GM19351 (cell line): ENCODE data around the gene KCNK18.

Experiments used
- ATAC-seq: cut with Tn5 transposase; IDR thresholded peaks from one replicate; pipeline ENCODE4 v1.9.1; 2021; ENCODE audit warnings: mild to moderate bottlenecking, moderate library complexity; ENCODE audit not compliant: unreplicated experiment

The KCNK18 gene

DNA sequence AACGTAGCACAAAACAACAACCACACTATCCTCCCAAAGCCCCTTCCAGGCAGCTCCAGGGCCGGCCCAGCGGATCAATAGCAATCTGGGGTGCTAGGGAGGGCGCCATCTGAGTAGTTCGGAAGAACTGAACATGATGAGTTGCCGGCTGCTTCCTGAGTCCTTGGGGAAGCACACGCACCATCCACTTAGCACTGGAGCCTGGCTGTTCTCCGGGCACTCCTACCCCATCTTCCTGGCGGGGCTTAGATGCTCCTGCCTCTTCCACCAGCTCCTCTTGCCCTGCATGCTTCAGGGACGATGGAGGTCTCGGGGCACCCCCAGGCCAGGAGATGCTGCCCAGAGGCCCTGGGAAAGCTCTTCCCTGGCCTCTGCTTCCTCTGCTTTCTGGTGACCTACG, at the start of gene KCNK18:
KCNK18 (plus strand) TSS at position 301 of the 400 bp plus-strand sequence; CDS start at position 301, 0 bp downstream.
- no peak for ATAC-seq

GRCh38 chr10:117148284-117148683, 49.0 kb upstream of the KCNK18 start:
- ATAC-seq: no peak

GRCh38 chr10:117152668-117153067, 44.6 kb upstream of the KCNK18 start:
- no peak for ATAC-seq

- ATAC-seq: no peak
Measured at GRCh38 chr10:117158297-117158696, 39.0 kb upstream of the KCNK18 start.

DNA sequence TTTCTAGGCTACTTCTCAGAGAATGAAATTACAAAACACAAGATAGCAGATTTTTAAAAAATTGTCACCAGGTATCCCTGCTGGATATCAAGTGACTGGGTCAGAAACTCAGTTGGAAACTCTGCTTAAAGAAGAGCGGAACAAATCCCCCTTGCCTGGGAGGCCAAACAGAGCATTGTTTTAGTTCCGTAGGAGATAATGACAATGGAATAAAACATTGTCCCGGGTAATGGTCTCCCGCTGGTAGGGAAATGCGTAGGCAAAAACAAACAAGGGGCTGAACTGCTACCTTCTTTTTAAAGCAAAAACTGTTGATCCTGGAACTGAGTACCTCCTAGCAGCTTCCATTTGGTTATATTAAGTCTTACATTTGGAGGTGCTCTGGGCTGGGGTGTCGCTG, 37.9 kb upstream of the KCNK18 start:
- ATAC-seq: no peak

- ATAC-seq: no peak
Measured at GRCh38 chr10:117160567-117160966, 36.7 kb upstream of the KCNK18 start.

- no peak for ATAC-seq
Measured at GRCh38 chr10:117161386-117162033, 35.8 kb upstream of the KCNK18 start.

- no peak for ATAC-seq
Measured at GRCh38 chr10:117162093-117163060, 34.9 kb upstream of the KCNK18 start.

DNA sequence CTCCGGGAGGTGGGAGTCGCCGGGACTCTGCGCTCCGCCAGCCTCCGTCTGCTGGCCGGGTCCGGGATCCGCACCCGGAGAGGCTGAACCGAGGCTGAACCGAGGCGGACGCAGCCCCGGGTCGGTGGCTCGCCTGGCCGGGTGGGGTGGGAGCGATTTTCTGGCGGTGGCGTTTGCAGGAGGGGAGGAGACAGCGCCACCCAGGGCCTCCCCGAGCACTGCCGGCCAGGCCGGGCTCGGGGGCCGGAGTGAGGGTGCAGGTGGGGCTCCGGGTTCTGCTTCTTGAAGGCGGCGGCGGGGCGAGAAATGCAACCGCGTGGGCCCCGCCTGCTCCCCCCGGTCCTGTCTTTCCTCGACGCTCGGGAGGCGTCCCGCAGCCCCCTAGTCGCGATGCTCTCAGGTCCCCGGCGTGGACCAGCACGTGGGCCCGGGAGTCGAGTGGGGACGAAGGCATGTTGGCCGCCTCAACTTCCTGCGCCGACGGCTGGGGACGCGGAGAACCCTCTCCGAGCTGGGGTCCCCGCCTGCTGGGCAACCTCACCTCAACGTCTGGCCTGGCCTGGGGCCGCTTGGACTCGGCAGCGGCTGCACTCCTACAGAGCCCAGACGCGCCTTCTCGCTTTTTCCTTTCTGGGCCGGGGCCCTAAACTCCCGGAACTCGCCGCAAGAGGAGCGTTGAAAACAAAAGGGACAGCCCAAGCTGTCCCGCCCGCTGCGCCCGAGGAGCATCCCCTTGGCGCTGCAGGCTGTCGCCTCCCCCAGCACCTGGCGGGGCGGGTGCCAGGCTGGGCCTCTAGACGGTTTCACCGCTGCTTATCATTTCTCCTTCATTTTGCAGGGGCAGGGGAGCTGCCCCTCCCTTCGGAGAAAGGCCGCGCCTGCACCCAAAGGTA, 34.0 kb upstream of the KCNK18 start:
- ATAC-seq: no peak

DNA sequence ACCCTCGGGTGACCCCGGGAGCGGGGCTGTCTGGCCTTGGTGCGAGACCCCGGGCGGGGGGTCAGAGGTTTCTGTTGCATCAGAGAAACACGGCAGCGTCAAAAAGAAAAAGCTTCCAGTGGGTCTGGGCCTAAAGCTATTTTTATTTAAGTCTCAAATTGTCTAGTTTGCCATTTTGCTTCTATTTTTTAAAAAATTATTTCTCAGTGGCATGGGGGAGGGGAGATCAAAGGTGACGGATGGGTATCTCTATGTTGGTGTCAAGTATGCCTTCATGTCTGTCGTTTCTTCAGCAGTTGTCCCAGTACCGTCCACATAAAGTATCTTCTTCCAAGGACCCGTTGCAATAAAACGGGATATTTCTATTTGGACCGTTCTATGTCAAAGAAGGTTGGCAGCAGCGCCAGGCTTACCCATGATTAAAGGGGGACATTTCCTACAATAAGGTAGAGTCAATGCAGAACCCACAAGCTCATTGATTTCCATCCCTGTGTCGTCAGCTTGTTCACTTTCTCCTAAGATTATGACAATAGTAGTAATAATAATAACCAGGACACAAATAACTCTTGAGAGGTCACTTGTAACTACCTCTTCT, 33.2 kb upstream of the KCNK18 start:
- ATAC-seq: no peak

- ATAC-seq: no peak
Measured at GRCh38 chr10:117164592-117165537, 32.4 kb upstream of the KCNK18 start.

DNA sequence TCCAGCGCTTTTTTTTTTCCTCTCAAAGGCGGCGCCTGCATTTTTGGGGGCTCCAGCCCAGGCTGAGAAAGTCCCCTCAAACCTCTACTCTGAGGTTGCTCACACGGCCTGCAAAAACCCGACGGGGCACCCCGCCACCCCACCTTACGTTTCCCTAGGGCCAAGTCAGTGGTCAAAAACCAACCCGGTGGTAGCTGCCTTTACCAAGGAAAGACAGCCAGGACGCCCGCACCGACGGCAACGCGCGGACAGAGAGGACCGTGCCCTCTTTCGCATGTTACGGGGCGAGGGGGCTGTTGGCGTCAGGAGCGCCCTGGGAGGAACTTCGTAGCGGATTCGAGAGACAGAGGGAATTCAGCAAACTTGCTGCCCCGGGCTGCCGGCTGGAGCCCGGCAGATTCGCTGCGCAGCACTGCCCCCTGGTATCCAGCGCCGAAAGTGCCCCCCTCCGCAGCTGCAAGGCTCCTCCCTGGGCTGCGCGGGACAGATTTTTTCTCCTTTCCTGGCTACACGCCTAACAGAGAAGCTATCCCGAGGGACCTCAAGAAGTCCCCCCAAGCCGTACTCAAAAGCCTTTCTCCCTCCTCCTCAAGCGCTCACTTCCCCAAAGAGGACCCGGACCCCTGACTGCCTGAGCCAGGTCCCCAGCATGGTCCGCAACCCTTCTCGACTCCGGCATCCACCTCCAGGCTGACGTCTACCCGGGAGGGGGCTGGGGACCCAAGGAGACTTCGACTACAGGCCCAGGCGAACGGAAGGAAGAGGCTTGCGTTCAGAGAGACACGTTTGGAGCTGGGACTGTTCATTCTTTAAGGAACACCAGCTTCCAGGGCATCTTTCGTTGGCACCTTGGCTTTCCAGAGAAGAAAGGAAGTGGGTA, 31.5 kb upstream of the KCNK18 start:
- ATAC-seq: no peak

DNA sequence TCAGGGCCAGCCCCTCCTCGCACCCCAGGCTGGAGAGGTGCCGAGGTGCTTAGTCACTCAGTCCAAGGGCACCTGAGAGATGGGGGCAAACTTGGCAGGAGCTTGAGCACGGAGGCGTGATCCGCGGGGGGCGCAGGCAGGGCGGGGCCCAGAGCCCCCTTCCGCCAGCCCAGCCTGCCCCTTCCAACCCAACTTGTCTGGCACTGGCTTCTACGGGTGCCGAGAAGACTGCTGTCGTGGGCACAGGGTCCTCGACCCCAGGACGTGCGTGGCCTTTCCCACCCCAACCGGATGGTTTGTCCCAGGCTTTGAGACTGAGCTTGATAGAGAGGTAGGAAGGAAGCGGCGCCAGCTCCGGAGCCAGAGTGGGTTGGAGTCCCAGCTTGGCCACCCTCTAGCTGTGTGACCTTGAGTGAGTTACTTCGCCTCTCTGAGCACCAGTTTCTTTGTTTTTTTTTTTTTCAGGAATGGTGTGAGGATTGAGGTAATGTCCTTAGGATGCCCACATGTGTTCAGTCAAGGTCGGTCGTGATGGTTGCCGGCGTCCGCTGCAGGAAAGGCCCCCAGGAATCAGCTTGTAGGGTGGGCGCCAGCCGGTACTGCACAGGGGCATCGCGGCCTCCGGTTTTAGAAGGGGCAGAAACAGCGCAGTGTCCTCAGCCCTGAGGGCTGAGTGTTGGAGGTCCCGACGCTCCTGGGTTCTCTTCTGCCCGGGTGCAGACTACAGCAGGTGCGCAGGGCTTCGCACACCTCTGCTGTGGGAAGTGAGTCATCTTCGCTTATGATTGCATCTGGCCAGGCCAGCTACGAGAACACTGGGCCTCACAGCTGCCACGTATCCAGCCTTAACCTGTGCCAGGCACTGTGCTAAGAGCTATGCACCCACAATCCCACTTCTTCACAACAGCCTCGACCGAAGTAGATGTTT, 30.6 kb upstream of the KCNK18 start:
- ATAC-seq: no peak

DNA sequence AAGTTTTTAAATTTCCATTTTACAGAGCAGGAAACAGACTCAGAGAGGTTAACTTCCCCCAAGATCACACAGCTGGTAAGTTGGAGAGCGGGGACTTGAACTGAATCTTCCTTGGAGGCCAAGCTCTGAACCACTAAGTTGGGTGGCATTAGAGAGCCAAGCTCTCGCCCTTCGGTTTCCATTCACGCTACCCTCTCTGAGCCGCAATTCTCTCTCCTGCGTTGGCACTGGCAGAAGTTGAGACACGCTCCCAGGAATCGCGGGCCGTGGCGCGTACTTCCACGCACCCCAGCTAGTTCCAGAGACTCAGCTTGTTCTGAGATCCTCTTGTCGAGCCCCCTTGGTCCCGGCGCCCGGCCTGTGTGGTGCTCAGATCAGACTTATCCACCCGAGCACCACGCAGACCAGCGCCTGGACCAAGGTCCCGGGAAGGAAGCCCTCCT, 29.9 kb upstream of the KCNK18 start:
- no peak for ATAC-seq

DNA sequence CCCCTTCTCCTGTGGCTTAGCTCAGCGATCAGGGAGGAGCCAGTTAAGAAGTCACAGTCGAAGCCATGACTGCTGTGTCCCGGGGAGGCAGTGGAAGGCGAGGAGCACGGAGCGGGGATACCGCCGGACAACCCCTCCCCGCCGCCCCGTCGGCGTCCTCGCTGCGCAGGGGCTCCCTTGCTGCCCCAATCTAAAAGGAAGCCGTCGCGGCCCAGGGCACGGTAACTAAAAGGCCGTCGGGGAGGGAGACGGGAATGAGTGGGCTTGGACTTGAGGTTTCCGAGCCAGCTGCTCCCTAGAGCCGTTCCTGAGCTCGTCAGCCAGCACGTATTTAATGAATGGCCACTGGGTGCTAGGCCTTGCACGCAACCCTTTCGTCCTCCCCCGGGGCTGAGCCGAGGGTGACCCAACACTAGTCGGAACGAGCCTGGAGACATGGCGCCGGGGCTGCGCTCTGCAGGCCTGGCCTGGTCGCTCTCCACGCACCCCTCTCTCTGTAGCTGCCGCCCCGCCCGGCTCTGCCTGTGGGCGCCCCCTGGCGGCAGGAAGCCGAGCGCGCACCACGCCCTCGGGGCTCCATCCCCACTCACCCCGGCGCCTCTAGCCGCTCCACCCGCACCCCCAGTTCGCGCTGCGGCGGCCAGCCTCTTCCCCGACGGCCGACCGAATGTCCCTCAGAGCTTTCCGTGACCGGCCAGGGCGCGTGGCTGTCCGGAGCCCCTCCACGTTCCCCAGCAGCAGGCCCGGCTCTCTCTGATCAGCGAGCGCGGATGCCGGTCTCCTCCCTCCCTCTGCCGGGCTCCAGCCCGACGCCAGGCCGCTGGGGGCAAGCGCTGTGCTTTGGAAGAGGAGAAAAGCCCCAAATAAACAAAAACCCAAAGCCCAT, 29.3 kb upstream of the KCNK18 start:
- peak; percentile 93 for ATAC-seq

DNA sequence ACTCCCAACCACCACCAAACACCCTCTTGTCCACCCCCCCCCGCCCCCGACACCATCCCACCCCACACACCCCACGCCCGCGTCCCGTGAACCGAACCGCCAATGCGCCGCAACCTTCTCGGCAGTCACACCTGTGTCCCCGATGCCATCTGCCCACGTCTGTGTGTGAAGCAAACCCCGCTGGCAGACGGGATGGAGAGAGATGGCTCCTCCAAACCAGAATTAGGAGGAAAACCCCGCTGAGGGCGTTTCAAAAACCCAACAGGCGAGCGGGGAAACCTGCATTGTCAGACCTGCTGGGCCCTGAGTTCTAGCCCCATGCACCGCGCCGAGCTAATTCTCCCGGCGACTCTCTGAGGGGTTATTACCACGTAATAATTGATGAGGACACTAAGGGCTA, 28.6 kb upstream of the KCNK18 start:
- no peak for ATAC-seq
